ENCODE results near the gene TRPV5. TPM values are rescaled to one million over a fixed set of nuclear protein-coding genes. Genes with fewer than 3 reads are reported as not detected.

Gene TRPV5
- total RNA-seq, 3 donors from 2014 or later (not counting 1 experiment from before 2014, with no cell fraction given), result not detected

DNA sequence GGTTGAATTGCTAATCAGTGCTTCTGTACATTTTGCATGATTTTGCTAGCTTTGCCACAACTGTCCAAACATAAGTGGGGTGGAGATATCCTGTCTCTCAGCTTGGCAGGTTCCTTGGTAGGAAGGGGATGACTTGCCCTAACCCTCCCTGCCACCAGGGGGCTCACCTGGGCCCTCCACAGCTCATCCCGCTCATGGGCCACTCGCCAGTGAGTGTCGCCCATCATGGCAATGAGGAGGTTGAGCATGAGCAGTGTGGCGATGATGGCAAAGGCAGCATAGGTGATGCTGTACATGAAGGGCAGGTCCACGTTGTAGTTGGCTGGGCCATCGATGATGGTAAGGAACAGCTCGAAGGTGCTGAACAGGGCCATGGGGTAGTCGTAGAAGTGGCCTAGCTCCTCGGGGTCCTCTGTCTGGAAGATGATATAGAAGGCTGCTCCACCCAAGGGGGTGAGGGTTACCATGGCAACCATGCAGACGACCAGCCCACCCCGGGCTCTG is 60.2 kb downstream of the TRPV5 start:
- Histone ChIP-seq H3K27ac (ENCODE audit: low read length) (no peak overlapping the region), H3K36me3 (ENCODE audit: control insufficient read depth, insufficient read depth, low read length) (no peaks in the 10 kb centered on the region), H3K4me3 (ENCODE audit: low read length) (no peak overlapping the region), H3K27me3 (ENCODE audit: control insufficient read depth, insufficient read depth, low read length) (no peaks in the 10 kb centered on the region), H3K9me3 (ENCODE audit: control insufficient read depth, insufficient read depth, low read length) (no peaks in the 10 kb centered on the region), H3K4me1 (ENCODE audit: control insufficient read depth, insufficient read depth, low read length) (no peaks in the 10 kb centered on the region)
- WGBS (ENCODE audit: insufficient coverage), result 86% methylated on average over 11 of the region's 11 CpGs
- no peak overlapping the region for H3K4me3 Mint-ChIP-seq
- no peak overlapping the region for H3K27ac Mint-ChIP-seq
- intact Hi-C loops (cut with micrococcal nuclease), result no loop called here
- ATAC-seq (peak in 1 of 3 donors; percentile 33), DNase-seq (peak in 1 of 2 donors; percentile 43)
- H3K4me1 Mint-ChIP-seq, result no peaks in the 10 kb centered on the region
- H3K9me3 Mint-ChIP-seq, result no peaks in the 10 kb centered on the region
- no peaks in the 10 kb centered on the region for H3K36me3 Mint-ChIP-seq
- TF ChIP-seq CTCF (IDR thresholded peaks at IDR 0.05), result no peak
- peaks cover 0 to 5% of the 10 kb centered on the region in 2 donors for H3K27me3 Mint-ChIP-seq (ENCODE audit: low read depth in 2 of 2)

- intact Hi-C loops (cut with micrococcal nuclease), result no loop called here
- Mint-ChIP-seq H3K27me3 (ENCODE audit: low read depth in 2 of 2) (peaks cover 0 to 2% of the 10 kb centered on the region in 2 donors), H3K36me3 (no peaks in the 10 kb centered on the region), H3K9me3 (no peaks in the 10 kb centered on the region), H3K27ac (no peak overlapping the region), H3K4me1 (no peaks in the 10 kb centered on the region), H3K4me3 (no peak overlapping the region)
- Histone ChIP-seq H3K27me3 (ENCODE audit: control insufficient read depth, insufficient read depth, low read length) (no peaks in the 10 kb centered on the region), H3K4me1 (ENCODE audit: control insufficient read depth, insufficient read depth, low read length) (no peaks in the 10 kb centered on the region), H3K4me3 (ENCODE audit: low read length) (no peak overlapping the region), H3K36me3 (ENCODE audit: control insufficient read depth, insufficient read depth, low read length) (no peaks in the 10 kb centered on the region), H3K27ac (ENCODE audit: low read length) (no peak overlapping the region), H3K9me3 (ENCODE audit: control insufficient read depth, insufficient read depth, low read length) (no peaks in the 10 kb centered on the region)
- no peak for DNase-seq
- 88% methylated on average over 15 of the region's 15 CpGs for WGBS (ENCODE audit: insufficient coverage)
- ATAC-seq, result no peak
- no peak for TF ChIP-seq CTCF (IDR thresholded peaks at IDR 0.05)
Measured at GRCh38 chr7:142872106-142872675, 61.4 kb downstream of the TRPV5 start.

DNA sequence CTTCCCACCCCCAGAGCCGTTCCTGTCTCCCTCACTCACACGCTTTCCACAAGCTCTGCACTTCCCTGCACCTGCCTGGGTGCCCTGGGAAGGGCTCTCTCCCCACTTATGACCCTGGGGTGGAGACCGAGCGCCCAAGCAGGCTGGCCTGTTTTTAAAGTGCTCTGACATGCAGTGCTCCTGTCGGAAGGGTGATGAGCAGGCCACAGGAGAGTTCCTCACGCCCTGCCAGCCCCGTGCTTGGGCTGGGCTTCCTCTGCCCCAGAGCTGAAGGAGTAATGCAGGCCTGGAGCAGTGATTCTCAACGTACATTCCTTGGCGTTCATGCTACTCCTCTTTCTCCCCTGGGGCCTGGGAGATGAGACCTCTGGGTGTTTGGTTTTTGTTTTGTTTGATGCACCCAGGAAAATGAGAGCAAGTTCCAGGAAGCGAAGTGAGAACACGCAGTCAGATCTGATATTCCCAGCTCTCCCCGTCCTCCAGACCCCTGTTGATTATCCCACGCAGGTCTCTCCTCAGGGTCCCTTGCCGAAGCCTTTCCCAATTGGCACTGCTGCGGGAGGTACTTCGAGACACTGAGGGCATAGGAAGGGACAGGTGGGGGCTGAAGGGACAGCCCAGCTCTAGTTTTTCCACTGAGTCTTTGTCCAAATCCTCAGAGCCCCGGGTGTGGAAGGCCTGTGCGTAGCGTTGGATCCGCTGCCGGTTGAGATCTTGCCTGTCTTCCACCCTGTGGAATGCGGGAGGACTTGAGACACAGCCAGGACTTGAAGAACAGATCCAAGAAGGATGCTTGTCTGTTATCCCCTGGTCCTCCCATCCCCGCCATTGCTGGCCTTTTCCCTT is 62.1 kb downstream of the TRPV5 start:
- Histone ChIP-seq H3K4me1 (ENCODE audit: control insufficient read depth, insufficient read depth, low read length) (no peaks in the 10 kb centered on the region), H3K27me3 (ENCODE audit: control insufficient read depth, insufficient read depth, low read length) (no peaks in the 10 kb centered on the region), H3K36me3 (ENCODE audit: control insufficient read depth, insufficient read depth, low read length) (no peaks in the 10 kb centered on the region), H3K27ac (ENCODE audit: low read length) (no peak overlapping the region), H3K9me3 (ENCODE audit: control insufficient read depth, insufficient read depth, low read length) (no peaks in the 10 kb centered on the region), H3K4me3 (ENCODE audit: low read length) (no peak overlapping the region)
- WGBS (ENCODE audit: insufficient coverage), result 92% methylated on average over 23 of the region's 23 CpGs
- Mint-ChIP-seq H3K9me3 (no peaks in the 10 kb centered on the region), H3K4me1 (no peaks in the 10 kb centered on the region), H3K36me3 (no peaks in the 10 kb centered on the region), H3K4me3 (no peak overlapping the region), H3K27me3 (ENCODE audit: low read depth in 2 of 2) (peaks cover 0 to 2% of the 10 kb centered on the region in 2 donors), H3K27ac (no peak overlapping the region)
- TF ChIP-seq CTCF (IDR thresholded peaks at IDR 0.05), result no peak
- DNase-seq (no peak), ATAC-seq (no peak)
- intact Hi-C loops (cut with micrococcal nuclease), result no loop called here

Data from natural killer cell (primary cell).